NCI-H1417 treated with DMSO at 0.1 percent for 48 hours (cell line): ENCODE results near the gene EEF1AKMT2.
"Not testable (repeated sequence)": the region's sequence is repeated elsewhere in the genome, so short reads cannot be mapped to it uniquely, and the experiment has no call there.

Source experiments
- DNase-seq: peaks from one replicate; lab custom pipeline; 2025; lab: John Stamatoyannopoulos, UW

EEF1AKMT2 gene

DNA sequence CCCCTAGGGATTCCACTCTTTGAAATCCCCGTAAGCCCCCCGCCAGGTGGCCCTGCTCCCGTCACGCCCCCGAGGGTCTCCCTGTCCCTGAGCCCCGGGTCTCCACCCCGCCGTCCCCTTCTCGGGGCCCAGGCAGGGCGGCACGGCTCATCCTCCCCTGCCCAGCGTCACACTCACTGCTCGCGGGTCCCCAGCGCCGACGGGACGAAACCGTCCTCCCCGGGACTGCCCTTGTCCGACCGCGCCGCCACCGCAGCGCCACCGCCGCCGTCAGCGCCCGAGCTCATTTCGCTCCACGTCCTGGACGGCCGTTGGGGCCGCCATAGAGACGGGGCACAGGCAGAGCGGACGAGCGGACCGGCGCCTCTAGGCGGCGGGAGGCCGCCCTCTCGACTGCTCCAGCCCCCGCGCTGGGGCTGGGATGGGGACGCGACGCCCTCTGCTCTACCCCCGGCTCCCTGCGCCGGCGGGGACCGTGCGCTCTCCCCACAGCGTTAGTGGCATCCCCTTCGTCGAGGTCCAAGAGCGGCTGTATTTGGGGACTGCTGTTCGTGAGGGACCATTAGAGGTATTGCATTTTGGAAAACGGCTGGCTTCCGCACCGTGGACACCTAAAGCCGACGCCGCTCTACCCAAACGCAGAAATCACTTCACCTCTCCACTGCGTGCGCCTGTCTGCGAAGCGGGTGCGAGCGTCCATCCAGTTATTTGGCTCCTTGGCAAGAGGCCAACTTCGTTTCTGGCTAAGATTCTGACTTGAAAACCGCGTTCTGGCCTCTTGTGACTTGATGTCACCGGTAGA, at the start of gene EEF1AKMT2:
TSS of gene EEF1AKMT2 (minus strand) at position 341 of the 802 bp plus-strand sequence. CDS start at position 287, 54 bp downstream.
- peak; percentile 13 for DNase-seq

DNA sequence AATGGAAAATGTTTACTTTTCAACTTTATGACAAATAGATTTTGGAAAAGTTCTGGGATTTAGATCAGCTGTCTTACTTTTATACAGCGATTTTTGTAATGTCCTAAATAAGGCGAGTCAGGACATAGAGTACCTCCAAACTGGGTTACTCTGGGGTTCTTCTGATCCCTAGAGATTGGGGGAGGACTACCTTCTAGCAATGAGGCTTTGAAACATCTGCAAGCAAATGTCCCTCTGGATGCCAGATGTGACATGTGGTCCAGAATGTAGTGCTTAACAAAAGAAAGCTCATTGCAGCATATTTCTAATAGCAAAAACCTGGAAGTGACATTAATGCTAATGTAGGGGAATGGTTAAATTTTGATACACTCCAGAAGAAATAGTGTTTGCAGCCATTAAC, 46.0 kb upstream of the EEF1AKMT2 start:
- DNase-seq: no peak

DNA sequence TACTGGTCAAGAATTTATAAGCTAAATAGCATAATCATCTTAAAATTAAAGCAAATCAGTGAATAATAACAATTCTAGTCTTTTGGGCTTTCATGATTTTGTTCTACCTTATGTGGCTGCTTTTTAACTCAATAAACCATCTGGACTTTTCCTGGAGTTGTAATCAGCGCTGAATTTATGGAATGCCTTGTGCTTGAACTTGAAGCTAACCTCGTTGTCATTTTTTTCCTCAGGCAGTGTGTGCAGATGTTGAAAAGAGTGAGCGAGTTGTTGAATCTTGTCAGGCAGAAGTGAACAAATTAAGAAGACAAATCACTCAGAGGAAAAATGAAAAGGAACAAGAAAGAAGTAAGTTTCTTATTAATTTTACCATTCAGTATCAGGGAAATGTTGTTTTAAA, 39.4 kb upstream of the EEF1AKMT2 start:
- no peak for DNase-seq

DNA sequence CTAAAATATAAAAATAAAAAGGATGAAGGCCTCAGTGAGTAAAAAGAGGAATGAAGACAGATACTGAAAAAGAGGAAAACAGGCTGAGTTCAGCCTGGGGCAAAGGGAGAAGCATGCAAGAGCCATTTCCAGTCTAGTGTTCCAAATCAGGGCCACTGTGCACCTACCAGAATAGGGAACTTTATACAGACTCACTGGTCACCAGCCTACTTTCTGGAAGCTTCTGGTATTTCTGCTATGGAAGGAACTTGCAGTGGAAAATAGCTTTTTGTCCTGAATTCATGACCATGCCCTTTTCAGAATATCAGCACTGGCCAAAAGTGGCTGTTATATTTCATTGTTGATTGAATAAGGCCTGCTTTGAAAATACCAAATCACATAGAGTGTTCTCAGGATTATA, 38.8 kb upstream of the EEF1AKMT2 start:
- DNase-seq: no peak

DNA sequence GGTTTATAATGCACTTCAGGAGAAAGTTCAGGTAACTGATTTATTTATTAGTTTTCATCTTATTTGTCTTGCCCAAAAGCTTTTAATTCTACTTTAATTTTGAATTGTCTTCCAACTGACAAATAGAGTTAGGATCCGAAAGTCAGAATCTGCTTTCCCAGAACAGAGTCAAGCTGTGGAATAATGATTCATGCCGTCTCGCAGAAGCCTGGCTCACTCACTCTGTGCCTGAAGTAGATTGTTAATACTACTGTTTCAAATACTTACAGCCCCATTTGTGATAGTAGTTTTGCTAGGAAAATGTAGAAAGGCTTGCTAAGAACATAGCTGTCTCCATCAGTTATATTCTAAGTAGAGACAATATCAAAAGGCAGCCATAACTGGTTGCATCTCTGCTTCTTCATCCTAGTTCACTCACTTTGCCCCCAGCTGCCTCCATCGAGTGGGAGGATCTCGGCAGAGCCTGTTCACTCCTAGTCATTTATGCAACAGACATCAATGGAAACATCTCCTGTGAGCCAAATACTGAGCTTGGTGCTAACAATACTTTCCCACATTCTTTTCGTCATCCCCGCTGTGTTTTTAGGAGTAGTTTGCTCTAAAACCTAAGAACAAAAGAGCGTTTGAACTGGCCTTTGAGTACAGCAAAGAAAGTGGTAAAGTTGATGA, 37.9 kb upstream of the EEF1AKMT2 start:
- DNase-seq: no peak

DNA sequence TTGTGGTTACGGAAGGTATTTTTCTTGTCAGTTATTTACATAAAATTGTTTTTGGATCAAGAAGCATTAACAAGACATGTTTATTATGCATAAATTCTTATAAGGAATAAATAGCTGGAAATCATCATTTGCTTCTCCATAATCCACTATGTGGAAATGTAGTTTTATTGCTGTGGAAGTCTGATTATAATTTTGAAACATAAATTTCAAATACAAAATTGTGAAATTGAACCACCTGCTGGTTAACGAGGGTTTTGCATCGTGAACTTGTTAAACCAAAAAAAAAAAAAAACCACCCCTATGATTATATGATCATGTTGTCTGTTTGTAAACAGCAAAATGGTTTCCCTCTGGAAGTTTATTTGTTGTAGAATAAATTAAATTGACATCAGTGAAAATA, 35.8 kb upstream of the EEF1AKMT2 start:
- no peak for DNase-seq

DNA sequence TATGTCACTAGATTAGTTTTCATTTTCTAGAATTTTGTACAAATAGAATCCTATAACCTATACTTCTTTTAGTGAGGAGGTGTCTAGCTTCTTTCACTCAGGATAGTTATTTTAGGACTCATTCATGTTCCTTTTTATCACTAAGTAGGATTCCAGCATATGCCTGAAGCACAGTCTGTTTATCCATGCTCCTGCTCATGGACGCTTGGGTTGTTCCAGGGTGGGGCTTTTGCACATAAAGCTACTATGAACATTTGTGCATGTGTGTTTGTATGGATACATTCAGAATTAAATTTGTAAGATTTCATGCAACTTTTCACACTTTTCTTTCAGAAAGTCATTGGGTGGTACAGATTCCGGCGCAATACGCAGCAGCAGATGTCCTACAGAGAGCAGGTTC, 34.6 kb upstream of the EEF1AKMT2 start:
- no peak for DNase-seq

DNA sequence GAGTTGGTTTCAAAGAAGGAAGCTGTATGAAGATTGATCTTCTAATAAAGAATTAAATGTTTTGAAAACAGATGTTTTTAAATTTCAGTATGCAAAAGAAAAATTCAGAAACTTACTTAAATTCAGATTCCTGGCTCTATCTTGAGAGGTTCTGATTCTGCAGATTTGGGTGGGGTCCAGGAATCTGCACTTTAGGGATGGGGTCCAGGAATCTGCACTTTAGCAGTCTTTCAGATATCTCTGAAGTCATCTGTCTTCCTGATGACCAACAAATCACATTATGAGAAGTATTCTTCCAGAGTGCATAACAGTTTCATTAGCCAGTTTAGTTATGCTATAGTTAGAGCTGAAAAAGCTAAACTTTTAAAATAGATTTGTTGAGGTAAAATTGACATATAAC, 34.0 kb upstream of the EEF1AKMT2 start:
- no peak for DNase-seq

DNA sequence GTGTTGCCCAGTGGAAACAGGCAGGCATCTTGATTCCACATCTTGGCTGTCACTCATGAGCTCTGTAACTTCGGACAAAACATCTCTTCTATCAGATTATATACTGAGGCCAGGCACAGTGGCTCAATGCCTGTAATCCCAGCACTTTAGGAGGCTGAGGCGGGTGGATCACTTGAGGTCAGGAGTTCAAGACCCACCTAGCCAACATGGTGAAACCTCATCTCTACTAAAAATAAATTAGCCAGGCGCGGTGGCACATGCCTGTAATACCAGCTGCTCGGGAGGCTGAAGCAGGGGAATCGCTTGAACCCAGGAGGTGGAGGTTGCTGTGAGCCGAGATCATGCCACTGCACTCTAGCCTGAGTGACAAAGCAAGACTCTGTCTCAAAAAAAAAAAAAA, 33.2 kb upstream of the EEF1AKMT2 start:
- not testable (repeated sequence) for DNase-seq

DNA sequence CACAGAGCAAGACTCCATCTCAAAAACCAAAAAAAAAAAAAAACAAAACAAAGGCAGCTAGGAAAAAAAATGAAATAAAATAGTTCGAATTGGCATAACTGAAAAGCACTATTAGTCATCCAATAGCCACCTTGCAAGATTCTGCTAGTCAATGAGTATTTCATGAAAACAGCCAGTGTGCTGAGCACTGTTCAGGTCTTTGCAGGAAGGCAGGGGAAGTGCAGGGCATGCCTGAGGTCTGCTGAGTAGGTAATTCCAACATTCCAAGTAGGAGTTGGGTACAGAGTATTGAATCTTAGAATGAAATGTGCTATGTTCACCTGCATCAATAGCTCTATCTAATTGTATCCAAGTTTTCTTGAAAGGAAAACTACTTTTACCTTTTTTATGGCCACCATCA, 32.8 kb upstream of the EEF1AKMT2 start:
- no peak for DNase-seq

DNA sequence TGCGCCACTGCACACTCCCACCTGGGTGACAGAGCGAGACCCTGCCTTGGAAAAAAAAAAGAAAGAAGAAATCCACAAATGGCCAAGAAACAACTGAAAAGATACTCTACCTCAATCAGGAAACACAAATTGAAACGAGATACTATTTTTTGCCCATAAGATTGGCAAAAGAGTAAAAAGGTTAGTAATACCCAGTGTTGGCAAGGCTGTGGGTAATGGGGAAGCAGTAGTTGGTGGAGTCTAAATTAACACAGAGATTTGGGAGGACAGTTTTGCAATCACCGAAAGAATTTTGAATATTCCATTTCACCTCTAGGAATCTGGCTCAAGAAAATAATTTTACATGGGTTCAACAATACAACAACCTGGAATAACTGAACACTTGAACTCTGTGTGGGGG, 29.8 kb upstream of the EEF1AKMT2 start:
- DNase-seq: no peak

DNA sequence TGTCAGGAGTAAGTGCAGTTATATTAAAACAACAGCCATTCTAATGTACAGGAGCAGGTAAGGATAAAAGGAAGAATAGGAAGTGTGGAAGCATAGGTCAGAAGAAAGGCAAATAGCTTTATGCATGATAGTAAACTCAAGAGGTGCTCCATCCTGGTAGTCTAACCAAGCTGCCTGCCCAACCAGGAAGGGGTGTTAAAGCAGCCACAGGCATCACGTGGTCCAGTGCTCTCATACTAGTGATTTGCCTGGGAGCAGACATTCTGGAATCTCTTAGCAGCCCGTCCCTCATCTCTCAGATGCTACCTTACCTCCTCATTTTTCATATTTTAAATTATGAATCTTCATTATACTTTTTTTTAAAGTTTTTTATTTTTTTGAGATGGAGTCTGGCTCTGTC, 28.4 kb upstream of the EEF1AKMT2 start:
- no peak for DNase-seq

DNA sequence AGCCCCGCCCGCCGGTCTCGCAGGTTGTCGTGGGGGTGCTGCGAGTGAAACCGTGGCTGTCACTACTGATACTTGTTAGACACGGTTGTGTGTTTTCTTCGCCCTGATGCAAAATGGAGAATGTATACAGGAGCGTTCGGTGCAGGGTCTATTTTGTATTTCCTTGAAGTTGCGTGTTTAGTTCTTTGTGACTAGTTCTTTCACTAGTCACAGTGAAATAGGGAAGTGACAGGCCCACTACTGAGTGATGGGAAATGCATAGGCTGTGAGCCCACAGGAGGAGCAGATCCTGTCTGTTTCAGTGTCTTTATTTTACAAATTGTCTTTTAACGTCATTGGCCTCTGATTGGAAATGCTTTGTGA, 10.6 kb upstream of the EEF1AKMT2 start:
- no peak for DNase-seq

DNA sequence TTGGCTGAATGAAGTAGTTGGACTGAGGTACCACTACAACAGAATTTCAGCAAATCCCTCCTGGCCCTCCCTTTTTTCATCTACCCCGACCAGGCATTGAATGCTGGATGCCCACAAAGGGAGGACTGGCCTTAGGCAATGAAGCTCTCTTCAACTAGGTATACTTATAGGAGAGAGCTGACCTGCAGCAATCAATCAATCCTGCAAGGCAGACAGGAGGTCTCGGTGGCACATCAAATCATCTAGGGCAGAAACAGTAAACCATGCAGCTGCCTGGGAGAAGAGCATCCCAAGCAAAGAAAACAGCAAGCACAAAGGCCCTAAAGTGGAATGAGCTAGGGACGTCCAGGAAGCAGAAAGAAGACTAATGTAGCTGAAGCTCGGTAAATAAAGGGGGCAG, 7.5 kb upstream of the EEF1AKMT2 start:
- DNase-seq: no peak

DNA sequence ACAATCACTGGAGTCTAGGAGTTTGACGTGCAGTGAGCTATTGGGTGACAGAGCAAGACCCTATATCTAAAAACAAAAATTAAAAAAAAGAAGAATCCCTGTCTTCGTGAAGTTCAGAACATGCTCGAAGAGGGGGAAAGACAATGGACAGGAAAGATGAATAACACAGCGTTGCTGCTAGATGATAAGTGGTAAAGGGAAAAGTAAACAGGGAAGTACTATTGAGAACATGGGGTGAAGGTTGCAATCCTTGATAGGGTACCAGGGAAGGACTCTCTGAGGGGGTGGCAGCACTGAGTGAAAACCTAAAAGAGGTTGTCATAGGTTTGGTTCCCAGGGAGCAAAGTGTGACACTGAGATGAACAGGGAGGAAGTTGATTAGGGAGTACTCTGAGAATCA, 7.1 kb upstream of the EEF1AKMT2 start:
- no peak for DNase-seq

DNA sequence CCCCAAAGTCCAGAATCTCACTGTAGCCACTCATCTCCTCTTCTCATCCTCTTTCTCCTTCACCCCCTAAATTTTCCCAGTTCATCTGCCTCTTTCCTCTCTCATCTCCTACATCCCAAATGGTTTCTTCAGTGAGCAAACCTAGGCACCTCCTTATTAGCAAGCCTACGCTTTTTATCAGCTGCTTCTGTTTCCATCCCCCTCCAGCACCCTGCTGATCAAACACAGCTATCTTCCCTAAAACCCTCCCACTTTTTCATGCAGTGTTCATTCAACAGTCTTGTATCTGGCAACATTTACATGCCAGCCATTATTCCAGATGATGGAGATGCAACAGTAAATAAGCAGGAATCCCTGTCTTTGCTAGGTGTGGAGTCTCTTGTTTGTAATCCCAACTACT, 6.7 kb upstream of the EEF1AKMT2 start:
- DNase-seq: no peak

DNA sequence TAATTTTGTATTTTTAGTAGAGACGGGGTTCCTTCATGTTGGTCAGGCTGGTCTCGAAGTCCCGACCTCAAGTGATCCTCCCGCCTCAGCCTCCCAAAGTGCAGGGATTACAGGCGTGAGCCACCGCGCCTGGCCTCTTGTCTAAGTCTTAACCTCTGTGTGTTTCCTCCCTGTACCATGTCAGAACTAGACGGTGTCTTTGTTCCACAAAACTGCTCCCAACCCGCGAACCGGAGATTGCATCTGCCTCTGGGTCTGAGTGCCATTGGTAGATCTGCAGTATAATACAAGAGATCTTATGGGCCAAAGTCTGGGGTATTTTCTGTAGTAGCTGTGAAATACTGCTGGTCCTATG, 1.3 kb upstream of the EEF1AKMT2 start:
- no peak for DNase-seq

DNA sequence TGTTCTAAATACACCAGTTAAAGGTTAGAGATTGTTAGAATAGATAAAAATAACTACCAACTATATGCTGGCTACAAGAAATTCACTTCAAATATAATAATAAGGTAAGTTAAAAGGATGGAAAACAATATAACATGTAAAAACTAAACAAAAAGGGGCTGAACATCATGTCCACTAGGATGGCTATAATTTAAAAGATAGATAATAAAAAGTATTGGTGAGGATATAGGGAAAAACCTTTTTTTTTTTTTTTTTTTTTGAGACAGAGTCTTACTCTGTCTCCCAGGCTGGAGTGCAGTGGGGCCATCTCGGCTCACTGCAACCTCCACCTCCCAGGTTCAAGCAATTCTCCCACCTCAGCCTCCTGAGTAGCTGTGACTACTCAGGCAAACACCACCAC, 8.8 kb downstream of the EEF1AKMT2 start:
- DNase-seq: not testable (repeated sequence)

DNA sequence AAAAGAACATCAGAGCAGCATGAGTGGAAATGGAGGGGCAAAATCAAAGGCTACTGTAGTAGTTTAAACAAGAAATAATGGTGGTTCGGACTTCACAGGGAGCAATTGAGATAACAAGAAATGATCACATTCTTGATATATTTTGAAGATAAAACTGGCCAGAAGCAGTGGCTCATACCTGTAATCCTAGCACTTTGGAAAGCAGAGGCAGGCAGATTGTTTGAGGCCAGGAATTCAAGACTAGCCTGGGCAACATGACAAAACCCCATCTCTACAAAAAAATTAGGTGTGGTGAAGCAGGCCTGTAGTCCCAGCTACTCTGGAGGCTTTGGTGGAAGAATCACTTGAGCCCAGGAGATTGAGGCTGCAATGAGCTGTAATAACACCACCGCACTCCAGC, 22.9 kb downstream of the EEF1AKMT2 start:
- DNase-seq: no peak

DNA sequence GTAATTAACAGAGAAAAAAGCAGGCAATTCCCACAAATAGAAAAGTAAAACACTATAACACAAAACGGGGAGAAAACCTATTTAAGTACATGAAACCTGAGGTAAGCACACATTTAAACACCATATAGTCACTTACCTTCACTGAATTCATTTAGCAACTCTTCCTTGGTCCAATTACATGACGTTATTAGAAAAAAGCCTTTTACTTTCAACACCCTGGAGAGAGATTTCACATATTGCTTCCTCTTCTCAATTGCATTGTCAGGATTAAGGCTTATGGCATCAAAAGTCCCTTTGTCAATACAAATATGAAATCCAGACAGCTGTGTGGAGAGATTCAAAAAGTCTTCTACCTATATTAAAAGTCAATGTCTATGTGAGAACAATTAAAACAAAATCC, 26.4 kb downstream of the EEF1AKMT2 start:
- no peak for DNase-seq

DNA sequence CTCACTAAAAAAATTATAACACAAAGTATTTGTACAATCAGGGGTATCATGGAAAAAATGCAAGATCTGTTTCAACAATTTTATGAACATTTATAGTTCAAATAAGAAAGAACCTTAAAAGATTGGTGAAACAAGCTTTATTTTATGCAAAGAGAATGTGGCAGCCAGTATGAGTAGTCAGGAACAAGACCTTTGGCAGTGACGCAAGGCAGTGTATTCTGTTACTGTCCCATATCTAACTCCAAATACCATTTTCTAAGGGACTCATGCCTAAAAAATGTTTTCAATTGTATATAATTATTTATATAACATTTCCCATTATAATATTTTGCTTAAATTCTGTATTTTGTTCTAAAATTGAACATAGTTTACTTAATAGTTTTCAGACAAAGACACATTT, 28.4 kb downstream of the EEF1AKMT2 start:
- no peak for DNase-seq

DNA sequence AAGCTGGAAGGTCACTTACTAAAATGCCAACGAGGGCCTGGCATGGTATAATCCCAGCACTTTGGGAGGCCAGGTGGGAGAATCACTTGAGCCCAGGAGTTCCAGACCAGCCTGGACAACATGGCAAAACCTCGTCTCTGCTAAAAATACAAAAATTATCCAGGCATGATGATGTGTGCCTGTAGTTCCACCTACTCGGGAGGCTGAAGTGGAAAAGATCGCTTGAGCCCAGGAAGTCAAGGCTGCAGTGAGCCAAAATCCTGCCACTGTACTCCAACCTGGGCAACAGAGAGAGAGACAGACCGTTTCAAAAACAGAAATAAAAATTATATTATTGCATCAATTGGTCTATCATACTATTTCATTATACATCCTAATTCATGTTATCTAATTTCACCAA, 29.4 kb downstream of the EEF1AKMT2 start:
- no peak for DNase-seq

DNA sequence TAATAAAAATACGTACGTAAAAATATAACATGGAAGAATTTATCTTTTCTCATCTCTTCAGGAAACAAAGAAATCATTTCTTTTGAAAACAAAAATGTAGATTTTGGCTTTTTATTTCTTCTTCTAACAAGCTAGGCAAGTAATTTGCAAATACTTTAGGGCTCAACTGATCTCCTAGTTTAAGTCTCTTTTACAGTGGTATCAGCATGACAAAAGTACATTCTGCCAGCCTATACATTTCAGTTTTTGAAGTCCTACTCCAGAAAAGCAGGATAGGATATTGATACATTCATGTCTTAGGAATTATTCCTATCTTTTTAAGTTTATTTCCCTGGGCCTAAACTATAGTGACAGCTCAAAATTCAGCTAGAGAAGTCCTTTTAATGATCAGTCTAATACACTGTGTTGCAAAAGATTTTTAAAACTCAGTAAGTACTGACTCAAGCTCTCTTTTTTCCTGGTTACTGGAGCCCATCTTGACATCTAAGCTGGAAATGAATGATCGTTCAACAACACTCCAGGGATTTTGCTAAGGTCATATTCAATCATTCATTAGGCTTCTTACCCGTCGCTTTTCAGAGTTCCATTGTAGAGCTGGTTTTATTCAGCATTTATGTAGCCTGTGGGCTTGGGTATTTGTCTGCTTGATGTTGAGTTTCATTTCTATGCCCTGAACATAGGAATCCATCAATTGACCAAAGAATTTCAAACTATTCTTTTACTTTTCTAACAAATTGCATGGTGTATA, 35.4 kb downstream of the EEF1AKMT2 start:
- no peak for DNase-seq
